SJCRH30 (cell line): ENCODE data around the gene IL11. TPM values are rescaled to one million over a fixed set of nuclear protein-coding genes. Genes with fewer than 3 reads are reported as not detected.
A peak's percentile ranks its signal among the peaks of the same experiment; 100 is the strongest.

Source experiments
- DNase-seq, 2 experiments: peaks; one replicate each; pipeline ENCODE4 v3.0.0-alpha.2; 2015 to 2020
- H3K27ac ChIP-seq: fragments of 250-450 bp; sonication (Bioruptor Pico); 2 replicates; pipeline ENCODE4 v1.5.1; 2020; ENCODE audit warnings: mild to moderate bottlenecking, moderate library complexity
- H3K27me3 ChIP-seq: fragments of 250-450 bp; sonication (Bioruptor Pico); 2 replicates; pipeline ENCODE4 v1.5.1; 2020; ENCODE audit warnings: mild to moderate bottlenecking, moderate library complexity
- H3K36me3 ChIP-seq: fragments of 250-450 bp; sonication (Bioruptor Pico); 2 replicates; pipeline ENCODE4 v1.5.1; 2020; ENCODE audit warnings: mild to moderate bottlenecking, moderate library complexity
- H3K4me1 ChIP-seq: fragments of 250-450 bp; sonication (Bioruptor Pico); 2 replicates; pipeline ENCODE4 v1.5.1; 2020; ENCODE audit warnings: mild to moderate bottlenecking, moderate library complexity
- H3K4me3 ChIP-seq: fragments of 250-450 bp; sonication (Bioruptor Pico); 2 replicates; pipeline ENCODE4 v1.5.1; 2020; ENCODE audit warnings: mild to moderate bottlenecking, moderate library complexity
- H3K9me3 ChIP-seq: fragments of 250-450 bp; sonication (Bioruptor Pico); replicated peaks from 2 replicates; pipeline ENCODE4 v1.5.1; 2020; ENCODE audit warnings: mild to moderate bottlenecking, moderate library complexity
- total RNA-seq: library from RNA; depleted of rRNA; stranded (reverse); fragments of >200 nt; shearing (Covaris generic); gene quantifications from 2 replicates; pipeline ENCODE4 v1.2.3, GENCODE V29; 2014

The IL11 gene
- total RNA-seq, 1 experiment from 2014 or later = 17.8 TPM

DNA sequence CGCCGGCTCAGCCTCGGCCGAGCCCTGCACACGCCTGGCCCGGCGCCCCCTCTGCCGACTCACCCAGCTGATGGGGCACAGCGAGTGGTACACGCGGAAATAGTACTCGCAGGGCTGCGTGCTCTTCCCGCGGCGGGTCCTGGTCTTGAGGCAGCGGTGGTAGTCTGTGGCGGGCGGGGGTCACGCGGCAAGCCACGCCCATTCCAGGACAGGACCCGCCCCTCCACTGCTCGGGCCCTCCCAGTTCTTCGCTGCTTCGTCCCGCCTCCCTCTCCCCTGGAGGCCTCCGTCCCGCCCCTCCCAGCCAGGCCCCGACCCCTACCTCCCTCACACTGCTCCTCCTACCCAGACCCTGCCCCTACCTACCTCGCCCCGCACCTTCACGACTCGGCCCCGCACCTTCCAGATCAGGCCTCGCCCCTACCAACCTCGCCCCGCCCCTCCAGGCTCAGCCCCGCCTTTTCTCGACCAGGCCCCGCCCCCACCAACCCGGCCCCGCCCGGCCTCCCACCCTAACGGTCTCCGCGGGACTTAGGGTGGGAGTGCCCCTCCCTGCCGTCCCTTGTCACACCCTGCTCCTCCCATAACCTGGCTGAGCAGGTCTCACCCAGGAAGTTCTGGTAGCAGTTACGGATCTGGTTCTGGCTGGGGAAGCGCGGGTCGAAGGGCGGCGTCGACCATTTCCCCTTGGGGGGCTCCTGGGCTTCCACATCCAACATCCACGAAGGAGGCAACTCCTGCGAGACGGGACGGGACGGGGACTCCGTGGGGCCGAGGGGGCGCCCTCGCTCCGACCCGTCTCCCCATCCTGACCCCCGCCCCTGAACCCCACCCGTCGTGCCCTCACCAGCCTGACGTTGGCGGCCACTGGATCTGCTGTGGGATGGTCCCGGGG lies 16.2 kb downstream of the IL11 start:
- Histone ChIP-seq H3K27me3 (peaks cover 3% of the 10 kb centered on the region; the same call in 1 of the 2 replicates), H3K9me3 (no peaks in the 10 kb centered on the region), H3K4me1 (peaks cover 7% of the 10 kb centered on the region; the same call in 1 of the 2 replicates), H3K27ac (no peak overlapping the region), H3K4me3 (no peak overlapping the region), H3K36me3 (peaks cover 3% of the 10 kb centered on the region)
- DNase-seq = no peak

DNA sequence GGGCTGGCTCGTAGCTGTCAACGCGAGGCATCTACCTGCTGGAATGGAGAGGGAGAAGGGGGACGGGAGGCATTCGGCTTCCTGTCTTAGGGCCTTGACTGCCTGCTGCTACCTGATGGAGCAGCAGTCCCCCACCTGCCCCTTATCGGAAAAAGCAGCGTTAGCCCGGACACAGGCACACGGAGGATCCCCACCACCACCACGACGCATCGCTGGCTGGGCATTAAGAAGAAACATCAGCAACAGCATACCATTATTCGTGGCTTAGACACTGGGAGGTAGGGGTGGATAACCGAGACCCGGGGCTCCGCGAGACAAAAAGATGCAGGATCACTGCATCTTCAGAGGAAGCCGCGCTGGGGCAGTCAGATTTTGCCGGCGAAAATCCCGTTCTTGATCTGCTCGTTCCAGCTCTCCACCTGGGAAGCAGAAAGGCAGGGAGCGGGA lies 16.9 kb downstream of the IL11 start:
- no peaks in the 10 kb centered on the region for H3K9me3 ChIP-seq
- peaks cover 7% of the 10 kb centered on the region; the same call in 1 of the 2 replicates for H3K4me1 ChIP-seq
- no peak overlapping the region for H3K4me3 ChIP-seq
- H3K27me3 ChIP-seq = no peaks in the 10 kb centered on the region; the same call in 1 of the 2 replicates
- no peak overlapping the region for H3K27ac ChIP-seq
- peaks cover 3% of the 10 kb centered on the region for H3K36me3 ChIP-seq
- DNase-seq = no peak

DNA sequence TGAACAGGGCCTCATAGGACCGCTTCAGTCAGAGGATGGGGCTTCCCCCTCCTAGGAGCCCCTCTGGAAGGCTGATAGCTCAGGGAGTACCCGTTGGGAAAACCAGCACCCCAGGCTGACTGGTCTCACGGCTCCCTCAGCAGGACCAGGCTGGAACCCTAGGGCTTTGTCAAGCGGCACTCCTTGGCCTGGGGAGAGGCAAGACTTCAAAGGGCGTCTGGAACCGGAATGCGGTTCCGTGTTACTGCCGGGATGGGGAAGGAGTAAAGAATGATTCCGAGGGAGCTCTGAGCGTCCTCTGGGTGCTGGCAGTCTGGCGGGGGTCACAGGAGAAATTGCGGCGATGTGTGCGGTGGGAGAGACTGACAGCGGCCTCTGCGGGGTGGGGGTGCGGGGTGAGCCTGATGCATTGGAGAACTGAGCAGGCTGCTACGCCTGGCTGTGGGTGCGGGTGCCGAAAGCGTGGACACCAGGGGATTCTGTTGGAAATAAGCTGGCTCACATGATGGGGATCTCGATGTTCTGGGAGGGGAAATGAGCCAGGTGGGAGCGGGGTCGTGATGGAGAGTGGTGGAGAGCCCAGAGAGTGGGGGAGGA lies 17.6 kb downstream of the IL11 start:
- no peak for DNase-seq
- H3K36me3 ChIP-seq = peaks cover 3% of the 10 kb centered on the region

DNA sequence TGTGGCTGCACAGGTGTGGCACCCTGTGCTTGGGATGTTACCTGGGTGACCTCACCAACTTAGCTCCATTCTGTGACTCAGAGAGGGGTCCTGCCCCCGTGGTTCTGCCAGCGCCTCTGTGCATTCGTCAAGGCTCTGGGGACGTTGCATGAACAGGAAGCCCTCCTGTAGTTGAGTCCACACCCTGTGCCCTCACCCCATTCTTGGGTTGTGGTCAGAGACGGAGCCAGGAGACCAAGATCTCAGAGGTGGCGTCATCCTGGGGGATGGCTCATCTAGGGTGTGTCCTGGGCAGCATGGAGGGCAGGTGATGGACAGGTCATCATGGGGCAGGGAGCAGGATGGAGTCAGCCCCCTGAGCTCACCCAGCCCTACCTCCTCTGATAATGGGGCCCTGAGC lies 18.2 kb downstream of the IL11 start:
- H3K27me3 ChIP-seq = no peaks in the 10 kb centered on the region; the same call in 1 of the 2 replicates
- H3K4me3 ChIP-seq = no peak overlapping the region

More for the DNA sequence above, 17.6 kb downstream of the IL11 start:
- H3K9me3 ChIP-seq = no peaks in the 10 kb centered on the region
- no peak overlapping the region for H3K4me3 ChIP-seq
- peaks cover 7% of the 10 kb centered on the region; the same call in 1 of the 2 replicates for H3K4me1 ChIP-seq
- no peaks in the 10 kb centered on the region; the same call in 1 of the 2 replicates for H3K27me3 ChIP-seq
- no peak overlapping the region for H3K27ac ChIP-seq

DNA sequence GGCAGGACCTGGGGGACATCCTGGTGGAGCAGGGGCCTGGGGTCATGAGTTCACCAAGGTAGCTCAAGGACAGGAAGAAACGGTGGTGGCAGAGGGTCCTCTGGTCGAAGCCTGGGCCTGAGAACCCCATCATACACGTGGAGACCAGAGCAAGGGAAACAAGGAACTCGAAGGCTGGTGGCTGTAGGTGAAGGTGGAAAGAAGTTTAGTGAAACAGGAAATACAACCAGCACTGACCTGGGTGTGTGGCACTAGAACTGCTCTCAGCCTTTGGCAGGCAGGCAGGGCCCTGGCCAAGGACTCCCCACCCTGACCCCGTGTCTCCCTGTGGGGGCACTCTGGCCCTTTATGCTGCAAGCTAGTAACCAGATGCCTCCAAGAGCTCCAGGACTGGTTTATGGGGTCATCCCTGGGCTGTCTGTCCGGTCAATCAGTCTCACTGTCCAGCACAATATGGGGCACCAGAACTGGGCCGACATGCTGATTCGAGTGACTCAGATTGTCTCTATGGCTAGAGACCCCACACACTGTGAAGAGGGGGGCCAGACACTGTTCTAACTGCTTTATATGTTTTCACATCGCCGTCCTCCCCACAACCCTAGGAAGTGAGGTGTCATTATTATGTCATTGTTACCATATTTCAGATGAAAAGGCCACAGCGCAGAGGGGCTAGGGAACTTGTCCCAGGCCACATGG lies 19.5 kb downstream of the IL11 start:
- peaks cover 10% of the 10 kb centered on the region for H3K4me1 ChIP-seq

More for the DNA sequence above, 18.2 kb downstream of the IL11 start:
- Histone ChIP-seq H3K36me3 (peaks cover 4% of the 10 kb centered on the region), H3K9me3 (no peaks in the 10 kb centered on the region), H3K4me1 (peaks cover 7% of the 10 kb centered on the region; the same call in 1 of the 2 replicates), H3K27ac (no peak overlapping the region)
- DNase-seq = no peak

DNA sequence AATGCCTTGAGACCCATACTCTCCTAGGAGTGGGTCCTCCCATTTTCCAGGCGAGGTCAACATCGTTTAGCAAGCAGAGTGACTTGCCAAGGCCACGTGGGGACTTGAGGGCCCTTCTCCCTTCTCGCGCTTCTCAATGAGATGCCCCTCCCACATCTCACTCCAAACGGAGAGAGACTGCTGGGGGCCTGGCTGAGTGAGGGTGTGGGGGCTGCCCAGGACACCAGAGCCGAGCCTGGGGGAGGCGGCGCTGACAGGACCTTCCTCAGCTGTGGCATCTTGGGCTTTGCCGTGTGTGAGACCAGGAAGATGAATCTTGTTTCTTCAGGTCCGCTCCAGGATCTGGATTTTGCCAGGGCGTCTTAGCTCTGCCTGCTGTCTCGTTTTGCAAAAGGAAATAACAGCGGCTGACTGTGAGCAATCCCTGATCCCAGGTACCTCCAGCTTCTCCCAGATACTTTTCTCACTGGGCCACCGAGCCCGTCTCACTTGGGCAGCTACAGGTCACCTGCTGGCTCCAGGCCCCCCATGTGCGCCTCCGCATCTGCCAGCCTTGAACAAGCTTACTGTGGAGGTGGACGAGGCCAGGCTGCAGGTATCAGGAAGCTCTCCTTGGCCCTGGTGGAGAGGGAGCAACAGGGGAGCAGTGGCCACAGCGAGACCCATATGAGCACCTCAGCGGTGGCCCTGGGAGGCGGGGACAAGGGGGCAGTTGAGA lies 21.8 kb downstream of the IL11 start:
- no peaks in the 10 kb centered on the region for H3K27me3 ChIP-seq
- peaks cover 27% of the 10 kb centered on the region for H3K4me1 ChIP-seq
- no peak for DNase-seq
- no peak overlapping the region for H3K4me3 ChIP-seq
- no peak overlapping the region for H3K27ac ChIP-seq
- H3K36me3 ChIP-seq = peaks cover 5% of the 10 kb centered on the region
- H3K9me3 ChIP-seq = no peaks in the 10 kb centered on the region

More for the DNA sequence above, 19.5 kb downstream of the IL11 start:
- DNase-seq = no peak
- Histone ChIP-seq H3K27me3 (no peaks in the 10 kb centered on the region; the same call in 1 of the 2 replicates), H3K36me3 (peaks cover 5% of the 10 kb centered on the region), H3K27ac (no peak overlapping the region), H3K4me3 (no peak overlapping the region), H3K9me3 (no peaks in the 10 kb centered on the region)

DNA sequence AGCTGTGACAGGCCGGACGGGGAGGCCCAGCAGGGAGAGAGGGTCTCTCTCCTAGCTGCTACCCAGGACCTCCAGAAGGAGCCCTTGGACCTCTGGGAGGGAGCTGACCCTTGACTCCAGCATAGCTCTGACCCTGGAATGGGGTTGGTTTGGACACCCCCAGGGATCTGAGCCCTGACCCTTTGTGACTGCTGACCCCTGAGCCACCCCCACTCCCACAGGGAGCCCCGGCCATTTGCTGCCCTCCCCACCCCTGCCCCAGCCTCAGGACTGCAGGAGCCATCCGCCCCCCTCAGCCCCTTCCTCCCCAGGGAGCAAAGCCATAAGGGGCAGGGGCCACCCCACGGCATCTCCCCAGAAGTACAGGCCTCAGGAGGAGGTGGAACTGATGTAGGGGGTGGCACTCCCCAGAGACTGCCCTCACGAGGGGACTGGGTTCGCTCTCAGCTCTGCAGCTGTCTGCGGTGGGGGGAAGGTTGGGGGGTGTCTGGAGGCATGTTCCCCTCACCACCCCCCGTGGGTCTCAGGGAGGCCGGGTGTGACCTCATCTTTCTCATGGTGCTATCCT lies 22.7 kb downstream of the IL11 start:
- no peaks in the 10 kb centered on the region for H3K27me3 ChIP-seq
- H3K36me3 ChIP-seq = peaks cover 9% of the 10 kb centered on the region
- H3K4me1 ChIP-seq = peaks cover 27% of the 10 kb centered on the region
- no peak for DNase-seq
- H3K9me3 ChIP-seq = no peaks in the 10 kb centered on the region
- H3K27ac ChIP-seq = no peak overlapping the region
- no peak overlapping the region for H3K4me3 ChIP-seq

DNA sequence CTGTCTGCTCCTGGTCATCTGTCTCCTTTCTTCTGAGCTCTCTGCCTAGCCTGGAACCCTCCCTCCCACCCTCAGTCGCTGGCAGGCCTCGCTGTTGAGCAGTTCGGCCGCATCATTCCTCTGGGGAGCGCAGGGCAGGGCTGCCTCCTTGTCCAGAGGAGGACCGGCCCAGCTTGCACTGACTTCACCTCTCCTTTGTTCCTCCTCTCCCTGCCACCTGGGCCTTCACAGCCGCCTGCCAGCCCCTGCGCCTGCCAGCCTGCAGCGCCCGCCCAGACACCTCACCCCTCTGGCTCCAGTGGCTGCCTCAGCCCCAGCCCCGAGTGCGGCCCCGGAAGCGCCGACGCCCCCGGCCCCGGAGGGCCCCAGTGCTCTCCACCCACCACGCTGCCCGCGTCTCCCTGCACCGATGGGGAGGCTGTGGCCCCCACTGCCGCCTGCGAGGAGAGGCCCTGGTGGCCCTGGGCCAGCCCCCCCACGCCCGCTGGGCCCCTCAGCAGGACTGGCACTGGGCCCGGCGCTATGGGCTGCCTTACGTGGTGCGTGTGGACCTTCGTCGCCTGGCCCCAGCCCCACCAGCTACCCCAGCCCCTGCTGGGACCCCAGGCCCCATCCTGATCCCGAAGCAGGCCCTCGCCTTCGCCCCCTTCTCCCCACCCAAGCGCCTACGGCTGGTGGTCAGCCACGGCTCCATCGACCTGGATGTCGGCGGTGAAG lies 23.4 kb downstream of the IL11 start:
- H3K27ac ChIP-seq = no peak overlapping the region
- no peaks in the 10 kb centered on the region for H3K27me3 ChIP-seq
- peaks cover 27% of the 10 kb centered on the region for H3K4me1 ChIP-seq
- DNase-seq = no peak
- H3K36me3 ChIP-seq = peaks cover 9% of the 10 kb centered on the region
- no peaks in the 10 kb centered on the region for H3K9me3 ChIP-seq
- H3K4me3 ChIP-seq = no peak overlapping the region

DNA sequence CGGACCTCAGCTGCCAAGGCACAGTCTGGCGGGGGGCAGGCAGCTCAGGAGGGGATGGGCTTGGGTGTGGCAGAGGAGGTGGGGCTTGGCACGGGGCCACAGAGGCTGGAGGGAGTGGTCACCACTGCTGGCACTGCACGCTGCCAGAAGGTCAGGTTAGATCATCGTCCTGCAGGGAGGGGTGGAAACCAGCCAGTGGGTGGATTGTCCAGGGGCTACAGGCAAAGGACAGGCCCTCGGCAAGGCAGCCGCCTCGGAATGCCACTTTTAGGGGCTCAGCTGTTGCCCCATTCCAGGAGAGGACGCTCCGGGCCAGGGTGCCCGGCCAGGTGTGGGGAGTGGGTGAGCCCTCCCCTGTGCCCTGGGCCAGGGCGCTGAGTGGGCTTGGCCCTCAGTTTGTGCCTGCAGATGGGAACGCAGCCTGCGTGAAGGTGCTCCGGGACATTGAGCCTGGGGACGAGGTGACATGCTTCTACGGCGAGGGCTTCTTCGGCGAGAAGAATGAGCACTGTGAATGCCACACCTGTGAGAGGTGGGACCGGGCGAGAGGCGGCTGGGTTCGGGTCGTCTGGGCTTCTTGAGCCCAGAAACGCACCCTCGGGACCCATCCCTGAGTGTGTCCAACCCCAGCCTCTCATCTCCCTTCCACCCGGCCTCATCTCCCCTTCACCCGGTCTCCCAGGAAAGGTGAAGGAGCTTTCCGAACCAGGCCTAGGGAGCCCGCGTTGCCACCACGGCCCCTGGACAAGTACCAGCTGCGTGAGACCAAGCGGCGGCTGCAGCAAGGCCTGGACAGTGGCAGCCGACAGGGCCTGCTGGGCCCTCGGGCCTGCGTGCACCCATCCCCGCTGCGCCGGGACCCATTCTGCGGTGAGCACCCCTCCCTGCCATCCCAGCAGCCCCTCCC lies 24.2 kb downstream of the IL11 start:
- Histone ChIP-seq H3K4me1 (peaks cover 31% of the 10 kb centered on the region), H3K9me3 (no peaks in the 10 kb centered on the region), H3K27me3 (no peaks in the 10 kb centered on the region), H3K4me3 (no peak overlapping the region), H3K36me3 (peaks cover 9% of the 10 kb centered on the region), H3K27ac (no peak overlapping the region)
- DNase-seq = peak; percentile 69 to 82

DNA sequence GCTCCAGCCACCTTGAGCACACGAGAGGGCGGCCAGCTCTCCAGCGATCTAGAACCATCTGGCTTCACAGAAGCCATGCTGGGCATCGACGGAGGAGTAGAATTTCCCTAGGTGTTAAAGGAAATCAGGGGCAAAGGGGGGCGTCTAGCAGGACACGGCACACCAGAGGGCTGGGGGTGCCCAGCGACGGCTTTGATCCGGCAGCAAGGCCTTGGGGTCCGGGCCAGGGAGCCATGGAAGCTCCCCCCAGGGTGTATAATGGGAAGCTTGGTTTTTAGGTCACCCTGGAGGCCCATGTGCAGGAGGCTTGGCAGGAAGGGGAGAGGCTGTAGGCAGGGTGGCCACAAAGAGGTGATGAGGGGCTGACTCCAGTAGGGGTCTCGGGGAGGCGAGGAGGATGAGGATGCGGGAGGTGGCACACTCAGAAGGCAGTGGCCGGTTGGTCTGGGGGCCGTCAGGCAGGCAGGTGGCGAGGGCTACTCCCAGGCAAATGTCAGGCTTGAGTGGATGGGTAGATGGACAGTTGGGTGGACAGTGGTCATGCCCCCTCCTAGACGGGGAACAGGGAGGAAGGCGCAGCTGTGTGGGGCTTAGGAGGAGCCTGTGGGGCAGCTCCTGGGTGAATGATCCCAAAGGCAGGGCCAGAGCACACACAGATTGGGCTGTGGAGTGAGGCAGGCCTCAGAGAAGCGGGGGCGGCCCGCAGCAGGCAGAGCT lies 25.0 kb downstream of the IL11 start:
- H3K4me1 ChIP-seq = peaks cover 31% of the 10 kb centered on the region
- no peaks in the 10 kb centered on the region for H3K27me3 ChIP-seq
- H3K4me3 ChIP-seq = no peak overlapping the region
- peaks cover 9% of the 10 kb centered on the region for H3K36me3 ChIP-seq
- no peaks in the 10 kb centered on the region for H3K9me3 ChIP-seq
- DNase-seq = no peak
- no peak overlapping the region; the same call in 1 of the 2 replicates for H3K27ac ChIP-seq

DNA sequence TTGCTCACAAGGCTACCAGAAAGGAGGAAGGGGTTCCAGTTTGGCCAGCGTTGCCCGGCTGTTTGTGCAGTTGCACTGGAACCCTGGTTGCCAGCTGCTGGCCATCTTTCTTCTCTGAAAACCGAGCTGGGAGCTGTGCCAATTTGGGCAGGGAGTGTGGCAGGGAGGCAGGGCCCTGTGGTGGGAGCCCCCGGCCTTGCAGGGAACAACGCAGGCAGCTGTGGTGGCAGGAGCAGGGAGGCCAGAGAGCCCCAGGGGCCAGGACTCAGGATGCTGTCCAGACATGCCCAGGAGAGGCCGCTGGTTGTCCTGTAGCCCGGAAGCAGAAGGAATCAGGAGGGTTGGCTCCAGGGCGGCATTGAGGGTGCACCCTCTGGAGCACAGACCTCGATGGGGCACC lies 25.8 kb downstream of the IL11 start:
- Histone ChIP-seq H3K27me3 (no peaks in the 10 kb centered on the region), H3K36me3 (peaks cover 7% of the 10 kb centered on the region), H3K9me3 (no peaks in the 10 kb centered on the region), H3K4me1 (peaks cover 31% of the 10 kb centered on the region), H3K4me3 (no peak overlapping the region), H3K27ac (peak overlapping the region; percentile 16; the same call in 1 of the 2 replicates)
- peak; percentile 92 to 93 for DNase-seq
